OCI-LY3 (cell line): ENCODE results near the gene ORC1.
A peak's percentile ranks its signal among the peaks of the same experiment; 100 is the strongest.

Source experiments
- EZH2phosphoT487 ChIP-seq: fragments of 200-600 bp; shearing (Covaris generic); IDR thresholded peaks from 2 replicates; pipeline ENCODE4 v1.6.1; 2018; ENCODE audit warnings: antibody characterized with exemption, mixed run types, low read depth
- TF ChIP-seq, protein P1 (sequence below): fragments of 200-600, 300-600 bp; sonication (generic); IDR thresholded peaks from 2 replicates; pipeline ENCODE4 v1.5.1; 2014; ENCODE audit warnings: antibody characterized with exemption, low read length, low read depth

- TF ChIP-seq EZH2phosphoT487: no peak
- TF ChIP-seq, protein P1, sequence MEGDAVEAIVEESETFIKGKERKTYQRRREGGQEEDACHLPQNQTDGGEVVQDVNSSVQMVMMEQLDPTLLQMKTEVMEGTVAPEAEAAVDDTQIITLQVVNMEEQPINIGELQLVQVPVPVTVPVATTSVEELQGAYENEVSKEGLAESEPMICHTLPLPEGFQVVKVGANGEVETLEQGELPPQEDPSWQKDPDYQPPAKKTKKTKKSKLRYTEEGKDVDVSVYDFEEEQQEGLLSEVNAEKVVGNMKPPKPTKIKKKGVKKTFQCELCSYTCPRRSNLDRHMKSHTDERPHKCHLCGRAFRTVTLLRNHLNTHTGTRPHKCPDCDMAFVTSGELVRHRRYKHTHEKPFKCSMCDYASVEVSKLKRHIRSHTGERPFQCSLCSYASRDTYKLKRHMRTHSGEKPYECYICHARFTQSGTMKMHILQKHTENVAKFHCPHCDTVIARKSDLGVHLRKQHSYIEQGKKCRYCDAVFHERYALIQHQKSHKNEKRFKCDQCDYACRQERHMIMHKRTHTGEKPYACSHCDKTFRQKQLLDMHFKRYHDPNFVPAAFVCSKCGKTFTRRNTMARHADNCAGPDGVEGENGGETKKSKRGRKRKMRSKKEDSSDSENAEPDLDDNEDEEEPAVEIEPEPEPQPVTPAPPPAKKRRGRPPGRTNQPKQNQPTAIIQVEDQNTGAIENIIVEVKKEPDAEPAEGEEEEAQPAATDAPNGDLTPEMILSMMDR: 0 out of 2 replicates have a peak, but pooled peaks have one; percentile 5
Observed at GRCh38 chr1:52348704-52349300, 55.4 kb downstream of the ORC1 start.
